PFSK-1 (cell line): ENCODE data around the gene P4HA3.

Source experiments
- POLR2AphosphoS5 ChIP-seq: IDR thresholded peaks from 2 replicates; pipeline ENCODE4 v1.6.1; 2012; ENCODE audit warnings: low read depth, mild to moderate bottlenecking, control low read depth, low read length, moderate library complexity
- SIN3A ChIP-seq: IDR thresholded peaks from 2 replicates; pipeline ENCODE4 v1.6.1; 2012; ENCODE audit warnings: mild to moderate bottlenecking, low read length, moderate library complexity, borderline replicate concordance; ENCODE audit not compliant: insufficient read depth

DNA sequence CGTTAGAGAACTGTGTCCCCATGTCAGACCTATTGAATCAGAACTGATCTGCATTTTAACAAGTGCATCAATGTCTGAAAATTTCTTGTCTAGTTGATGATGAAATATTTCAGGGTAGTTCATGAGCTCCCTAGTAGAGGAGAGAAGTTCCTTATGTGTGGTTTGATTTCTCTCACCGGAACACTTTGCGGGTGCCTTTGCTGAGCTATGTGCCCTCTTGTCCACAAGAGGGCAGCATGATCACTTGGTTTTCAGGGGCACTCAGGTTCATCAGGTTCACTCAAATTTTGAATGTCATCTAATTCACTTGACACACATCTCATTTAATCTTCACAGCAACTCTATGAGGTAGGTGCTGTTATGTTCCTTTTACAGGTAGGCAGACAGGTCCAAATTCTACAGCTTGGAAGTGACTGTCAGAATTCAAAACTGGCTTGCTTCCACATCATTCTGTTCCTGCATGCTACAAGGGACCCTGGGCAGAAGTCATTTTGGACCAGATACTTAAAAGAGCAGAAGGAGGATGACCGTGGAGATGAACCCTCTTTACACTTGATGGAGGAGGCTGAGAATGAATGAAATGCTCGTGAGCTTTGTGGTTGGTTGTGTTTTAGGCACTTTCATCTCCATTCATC is 55.6 kb downstream of the P4HA3 start:
- TF ChIP-seq POLR2AphosphoS5 (no peak), SIN3A (no peak)
